HG02588 (cell line): ENCODE data around the gene ARHGAP27.
"Not testable (repeated sequence)": the region's sequence is repeated elsewhere in the genome, so short reads cannot be mapped to it uniquely, and the experiment has no call there.

ENCODE experiments used
- ATAC-seq: cut with Tn5 transposase; IDR thresholded peaks from one replicate; pipeline ENCODE4 v1.9.1; 2021; ENCODE audit warnings: mild to moderate bottlenecking, moderate library complexity; ENCODE audit not compliant: unreplicated experiment

Gene ARHGAP27, protein sequence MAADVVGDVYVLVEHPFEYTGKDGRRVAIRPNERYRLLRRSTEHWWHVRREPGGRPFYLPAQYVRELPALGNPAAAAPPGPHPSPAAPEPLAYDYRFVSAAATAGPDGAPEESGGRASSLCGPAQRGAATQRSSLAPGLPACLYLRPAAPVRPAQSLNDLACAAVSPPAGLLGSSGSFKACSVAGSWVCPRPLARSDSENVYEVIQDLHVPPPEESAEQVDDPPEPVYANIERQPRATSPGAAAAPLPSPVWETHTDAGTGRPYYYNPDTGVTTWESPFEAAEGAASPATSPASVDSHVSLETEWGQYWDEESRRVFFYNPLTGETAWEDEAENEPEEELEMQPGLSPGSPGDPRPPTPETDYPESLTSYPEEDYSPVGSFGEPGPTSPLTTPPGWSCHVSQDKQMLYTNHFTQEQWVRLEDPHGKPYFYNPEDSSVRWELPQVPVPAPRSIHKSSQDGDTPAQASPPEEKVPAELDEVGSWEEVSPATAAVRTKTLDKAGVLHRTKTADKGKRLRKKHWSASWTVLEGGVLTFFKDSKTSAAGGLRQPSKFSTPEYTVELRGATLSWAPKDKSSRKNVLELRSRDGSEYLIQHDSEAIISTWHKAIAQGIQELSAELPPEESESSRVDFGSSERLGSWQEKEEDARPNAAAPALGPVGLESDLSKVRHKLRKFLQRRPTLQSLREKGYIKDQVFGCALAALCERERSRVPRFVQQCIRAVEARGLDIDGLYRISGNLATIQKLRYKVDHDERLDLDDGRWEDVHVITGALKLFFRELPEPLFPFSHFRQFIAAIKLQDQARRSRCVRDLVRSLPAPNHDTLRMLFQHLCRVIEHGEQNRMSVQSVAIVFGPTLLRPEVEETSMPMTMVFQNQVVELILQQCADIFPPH

DNA sequence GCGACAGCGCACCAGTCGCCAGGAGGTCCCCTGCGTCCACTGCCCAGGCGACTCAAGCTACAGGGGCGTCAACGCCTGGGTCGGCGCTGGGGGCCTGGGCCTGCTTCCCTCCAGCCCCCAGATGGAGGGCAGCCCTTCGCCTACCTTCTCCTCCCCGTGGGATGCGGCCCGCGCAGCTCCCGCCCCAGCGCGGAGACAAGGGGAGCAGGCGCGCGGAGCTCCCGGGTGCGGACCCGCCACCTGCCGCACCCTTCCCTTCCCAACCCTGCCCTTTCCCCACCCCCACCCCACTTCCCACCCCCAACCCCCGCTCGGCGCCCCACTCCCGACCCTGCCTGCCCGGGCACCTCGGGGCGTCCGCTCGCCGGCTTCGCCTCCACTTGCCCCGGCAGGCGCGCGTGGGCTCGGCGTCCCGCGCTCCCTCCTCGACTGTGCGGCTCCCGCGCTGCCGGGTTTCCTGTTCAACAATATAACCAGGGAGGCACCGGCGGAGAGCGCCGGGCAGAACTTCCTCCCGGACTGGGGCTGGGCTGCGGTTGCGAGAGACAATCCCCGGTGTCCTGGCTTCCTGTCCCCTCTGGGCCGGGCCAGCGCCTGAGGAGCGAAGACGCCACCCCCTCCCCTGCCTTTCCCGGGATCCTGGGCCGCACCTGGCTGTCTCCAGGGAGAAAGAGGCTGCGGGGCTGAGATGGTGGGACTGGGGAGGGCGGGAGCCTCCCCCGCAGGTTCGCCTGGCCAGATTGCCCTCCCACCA is at the start of gene ARHGAP27:
Gene ARHGAP27, minus strand, starts transcription at position 466 of the 754 bp plus-strand sequence. CDS start 2,591 bp downstream, outside the sequence.
- ATAC-seq = no peak

DNA sequence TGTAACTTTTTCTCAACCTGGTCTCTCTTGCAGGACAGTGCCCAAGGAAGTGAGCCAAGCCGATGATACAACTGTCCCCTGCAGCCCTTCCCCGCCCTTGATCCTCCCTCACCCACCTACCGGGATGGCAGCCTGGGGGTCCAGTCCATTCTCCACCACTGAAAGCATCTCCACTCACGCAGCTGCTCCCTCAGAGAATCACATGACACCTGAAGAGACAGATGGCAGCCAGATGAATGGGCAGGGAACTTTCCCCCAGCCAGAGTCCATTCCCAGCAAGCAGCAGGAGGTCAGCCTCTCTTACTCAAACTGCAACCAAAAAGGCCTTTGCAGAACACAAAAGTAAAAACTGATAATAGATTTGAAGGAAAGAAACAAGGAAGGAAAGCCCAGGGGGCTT is 49.6 kb upstream of the ARHGAP27 start:
- ATAC-seq = not testable (repeated sequence)

DNA sequence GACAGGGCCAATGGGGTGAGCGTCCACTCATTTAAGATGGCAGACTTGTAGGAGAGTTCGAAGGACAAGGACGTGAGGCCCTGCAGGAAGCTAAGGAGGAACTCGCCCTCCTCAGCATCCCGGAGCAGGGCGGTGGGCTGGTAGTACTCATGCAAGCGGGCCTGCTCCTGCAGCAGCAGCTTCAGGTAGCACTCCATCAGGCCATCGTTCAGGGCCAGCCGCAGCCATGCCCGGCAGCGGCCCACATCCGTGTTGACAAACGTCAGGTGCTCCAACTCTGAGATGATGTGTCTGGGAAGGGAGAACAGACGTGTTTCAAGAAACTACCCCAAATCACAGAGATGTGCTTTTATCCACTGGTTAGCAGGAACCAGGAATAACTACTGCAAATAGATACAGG is 42.8 kb upstream of the ARHGAP27 start:
- ATAC-seq = not testable (repeated sequence)

DNA sequence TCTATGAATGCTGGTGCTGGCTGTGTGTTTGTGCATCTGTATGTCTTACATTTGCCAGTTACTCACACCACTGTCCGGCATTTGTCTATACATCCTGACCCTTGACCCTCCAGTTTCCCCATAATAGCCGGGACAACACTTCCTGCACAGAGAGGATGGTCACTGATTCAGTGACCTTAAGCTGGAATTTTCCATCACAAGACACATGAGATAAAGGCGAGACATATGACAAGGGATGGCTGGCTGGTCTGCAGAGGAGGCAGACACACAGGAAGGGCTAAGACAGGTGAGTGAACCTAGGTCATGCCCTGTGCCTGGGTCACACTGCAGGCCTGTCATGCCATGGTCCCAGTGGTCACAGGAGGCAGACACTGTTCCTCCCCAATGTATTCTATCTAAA is 39.6 kb upstream of the ARHGAP27 start:
- ATAC-seq = not testable (repeated sequence)

DNA sequence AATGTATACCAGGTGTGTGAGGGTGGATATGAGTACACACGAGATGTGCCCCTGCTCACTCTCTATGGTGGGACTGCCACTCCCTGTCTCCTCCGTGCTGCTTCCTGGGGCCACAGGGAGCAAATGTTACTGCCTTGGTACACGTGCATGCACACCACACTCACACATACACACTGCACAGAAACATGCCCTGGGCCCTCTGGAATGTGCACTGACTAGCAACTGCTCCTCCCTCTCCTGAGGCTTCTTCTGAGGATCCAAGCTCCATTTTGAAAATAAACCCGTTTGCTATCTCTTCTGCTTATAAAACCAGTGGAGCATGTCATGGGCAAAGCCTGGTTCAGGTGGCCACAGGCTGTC is 36.5 kb upstream of the ARHGAP27 start:
- ATAC-seq = not testable (repeated sequence)

DNA sequence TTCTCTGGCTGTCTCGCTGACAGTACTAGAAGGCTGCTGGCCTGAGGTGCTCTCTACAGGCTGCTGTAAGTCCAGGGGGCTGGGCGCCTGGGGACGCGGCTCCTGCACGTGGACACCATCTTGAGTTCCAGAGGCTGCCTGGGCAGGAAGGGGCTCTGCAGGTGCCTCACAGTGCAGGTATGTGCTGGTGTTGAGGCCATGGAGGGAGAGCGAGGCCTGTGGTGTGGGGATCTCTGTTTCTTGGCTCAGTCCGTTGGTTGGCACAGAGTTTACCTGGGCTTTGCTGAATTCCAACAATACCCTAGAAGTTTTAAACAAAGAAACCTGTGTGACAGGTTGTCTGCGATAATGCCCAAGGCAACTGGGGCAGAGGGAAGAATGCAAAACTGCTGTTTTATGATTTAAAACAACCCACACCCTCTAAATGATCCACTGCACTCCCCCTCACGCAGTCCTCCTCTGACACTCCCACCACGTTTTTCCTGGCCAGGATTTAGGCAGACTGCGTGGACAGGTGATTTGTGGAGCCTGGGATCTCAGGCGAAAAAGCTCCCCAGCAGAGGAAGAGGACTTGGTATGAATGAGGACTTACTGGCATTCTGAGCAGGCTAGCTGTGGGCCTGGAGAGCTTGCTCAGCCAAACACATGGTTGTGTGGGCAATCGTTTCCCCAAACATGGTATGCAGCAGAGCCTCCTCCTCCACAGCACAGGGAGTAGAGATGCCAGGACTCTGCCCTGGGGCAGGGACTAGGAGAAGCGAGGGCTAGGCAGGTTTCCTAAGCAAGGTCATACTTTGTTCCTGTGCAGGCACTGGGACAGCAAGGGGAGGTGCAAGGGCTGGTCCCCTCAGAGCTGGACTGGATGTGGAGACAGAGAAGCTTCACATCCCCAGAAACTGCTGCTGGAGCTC is 35.9 kb upstream of the ARHGAP27 start:
- ATAC-seq = not testable (repeated sequence)

DNA sequence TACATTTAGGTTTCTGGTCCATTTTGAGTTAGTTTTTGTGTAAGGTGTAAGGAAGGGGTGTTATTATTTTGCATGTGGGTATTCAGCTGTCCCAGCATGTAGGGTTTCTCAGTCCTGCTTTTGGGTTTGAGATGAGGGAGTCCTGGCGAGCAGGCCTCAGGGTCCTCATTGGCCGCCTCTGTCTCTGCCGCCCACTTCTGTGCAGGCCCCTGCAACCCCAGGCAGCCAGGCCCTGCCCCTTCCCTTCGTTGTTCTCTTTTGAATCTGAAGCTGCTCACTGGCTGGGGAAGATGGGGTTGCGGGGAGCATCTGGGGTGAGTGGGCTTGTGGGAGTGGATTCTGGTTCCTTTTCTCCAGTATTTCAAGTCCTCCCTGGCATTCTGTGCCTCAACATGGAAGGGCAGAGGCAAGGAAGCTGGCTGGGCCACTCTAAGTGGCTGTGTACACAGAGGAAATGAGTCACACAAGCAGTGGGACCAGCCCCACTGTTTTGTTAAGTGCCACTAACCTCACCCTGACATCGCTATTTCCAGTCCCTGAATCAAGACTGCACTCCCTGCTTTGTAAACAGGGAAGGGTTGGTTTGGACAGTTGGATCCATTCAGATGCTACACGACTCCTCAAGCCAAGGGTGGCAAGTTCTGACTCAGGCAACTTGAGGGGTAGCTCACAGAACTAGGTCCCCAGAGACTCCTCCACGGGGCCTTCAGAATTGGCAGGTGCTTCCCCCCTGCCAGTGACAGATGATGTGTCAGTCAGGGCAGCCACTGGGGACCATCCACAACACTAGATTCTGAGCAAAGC is 29.1 kb upstream of the ARHGAP27 start:
- ATAC-seq = peak; percentile 84

DNA sequence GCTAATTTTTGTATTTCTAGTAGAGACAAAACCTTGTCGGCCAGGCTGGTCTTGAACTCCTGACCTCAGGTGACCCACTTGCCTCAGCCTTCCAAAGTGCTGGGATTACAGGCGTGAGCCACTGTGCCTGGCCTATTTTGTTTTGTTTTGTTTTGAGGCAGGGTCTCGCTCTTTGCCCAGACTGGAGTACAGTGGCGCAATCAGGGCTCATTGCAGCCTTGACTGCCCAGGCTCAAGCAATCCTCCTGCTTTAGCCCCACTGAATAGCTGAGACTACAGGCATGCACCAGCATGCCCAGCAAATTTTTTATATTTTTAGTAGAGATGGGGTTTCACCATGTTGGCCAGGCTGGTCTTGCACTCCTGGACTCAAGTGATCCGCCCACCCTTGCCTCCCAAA is 27.8 kb upstream of the ARHGAP27 start:
- ATAC-seq = not testable (repeated sequence)

DNA sequence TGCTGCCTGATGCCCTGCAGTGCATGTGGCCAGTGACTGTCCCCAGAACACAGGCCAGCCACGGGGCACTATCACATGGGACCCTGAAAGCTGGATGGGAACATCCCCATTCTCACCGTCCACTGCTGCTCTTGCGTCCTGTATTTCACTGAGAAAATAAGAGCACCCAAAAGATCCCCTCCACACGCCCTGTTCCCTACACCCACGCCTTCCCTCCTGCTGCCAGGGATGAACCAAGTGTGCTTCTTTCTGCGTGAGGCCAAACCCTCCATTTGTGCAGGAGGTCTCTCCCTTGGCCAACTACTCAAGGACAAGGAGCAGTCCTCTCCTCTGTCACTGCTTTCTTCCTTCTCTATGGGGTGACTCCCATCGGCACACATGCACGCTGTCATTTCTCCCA is 21.7 kb upstream of the ARHGAP27 start:
- ATAC-seq = not testable (repeated sequence)

DNA sequence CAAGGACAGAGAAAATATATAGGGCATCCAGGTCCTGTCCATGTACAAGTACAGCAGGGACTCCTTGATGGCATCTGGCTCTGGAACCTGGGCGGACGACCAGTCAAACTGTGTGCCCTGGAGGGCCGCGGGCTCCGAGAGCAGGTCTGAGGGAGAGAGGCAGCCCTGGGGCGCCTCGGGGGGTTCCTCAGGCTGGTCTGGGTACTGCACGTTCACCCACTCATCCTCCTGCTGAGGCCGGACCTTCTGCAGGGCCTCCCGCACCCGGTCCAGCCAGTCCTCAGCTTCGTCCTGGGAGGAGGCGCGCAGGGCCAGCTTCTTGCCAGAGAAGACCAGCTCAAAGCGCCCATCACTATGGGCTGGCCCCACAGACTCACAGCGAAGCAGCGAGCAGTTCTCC is 21.1 kb upstream of the ARHGAP27 start:
- not testable (repeated sequence) for ATAC-seq

DNA sequence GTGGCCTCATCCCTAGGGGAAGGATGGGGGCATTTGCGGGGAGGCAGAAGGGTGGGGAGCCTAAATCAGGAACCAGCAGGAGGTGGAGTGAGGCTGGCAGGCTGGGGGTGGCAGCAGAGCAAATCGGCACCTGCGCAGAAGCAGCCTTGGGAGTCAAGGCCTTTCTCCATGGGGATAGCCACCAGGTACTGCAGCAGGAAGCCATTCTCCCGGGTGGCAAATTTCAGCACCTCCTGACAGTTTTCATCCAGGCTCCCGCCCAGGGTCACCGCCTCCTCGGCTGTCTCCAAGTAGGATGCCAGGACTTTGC is 20.5 kb upstream of the ARHGAP27 start:
- ATAC-seq = not testable (repeated sequence)

DNA sequence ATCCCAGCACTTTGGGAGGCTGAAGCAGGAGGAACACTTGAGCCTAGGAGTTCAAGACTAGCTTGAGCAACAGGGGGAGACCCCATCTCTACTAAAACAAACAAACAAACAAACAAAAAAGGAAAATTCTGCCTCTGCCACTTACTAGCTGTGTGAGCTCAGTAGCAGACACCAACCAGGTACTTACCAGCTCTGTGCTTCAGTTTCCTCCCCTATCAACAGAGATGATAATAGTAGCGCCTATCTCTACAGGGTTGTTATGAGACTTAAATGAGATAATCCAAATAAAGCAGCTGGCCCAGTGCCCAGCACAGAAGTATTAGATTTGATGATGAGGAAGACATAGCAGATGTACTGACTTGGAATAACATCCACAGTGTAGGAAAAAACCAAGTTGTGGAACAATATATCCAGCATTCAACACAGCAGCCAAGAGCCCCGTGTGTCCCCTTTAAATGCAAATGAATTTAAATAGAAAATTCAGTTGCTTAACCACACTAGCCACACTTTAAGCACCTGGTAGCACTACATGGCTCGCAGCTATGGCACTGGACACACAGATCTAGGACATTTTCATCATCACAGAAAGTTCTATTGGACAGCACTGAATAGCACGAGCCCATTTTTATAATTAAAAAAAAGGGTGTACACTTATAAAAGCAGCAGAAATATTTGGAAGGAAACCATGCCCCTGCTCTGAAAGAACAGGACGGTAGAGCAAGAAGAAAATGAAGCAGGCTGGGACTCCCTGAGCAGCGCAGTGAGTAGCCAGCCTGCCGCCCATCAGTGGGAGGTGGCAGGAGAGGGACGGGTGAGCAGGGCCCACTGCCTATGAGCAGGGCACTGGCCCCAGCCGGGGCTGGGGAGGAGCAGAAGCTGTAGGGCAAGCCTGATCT is 19.9 kb upstream of the ARHGAP27 start:
- not testable (repeated sequence) for ATAC-seq

DNA sequence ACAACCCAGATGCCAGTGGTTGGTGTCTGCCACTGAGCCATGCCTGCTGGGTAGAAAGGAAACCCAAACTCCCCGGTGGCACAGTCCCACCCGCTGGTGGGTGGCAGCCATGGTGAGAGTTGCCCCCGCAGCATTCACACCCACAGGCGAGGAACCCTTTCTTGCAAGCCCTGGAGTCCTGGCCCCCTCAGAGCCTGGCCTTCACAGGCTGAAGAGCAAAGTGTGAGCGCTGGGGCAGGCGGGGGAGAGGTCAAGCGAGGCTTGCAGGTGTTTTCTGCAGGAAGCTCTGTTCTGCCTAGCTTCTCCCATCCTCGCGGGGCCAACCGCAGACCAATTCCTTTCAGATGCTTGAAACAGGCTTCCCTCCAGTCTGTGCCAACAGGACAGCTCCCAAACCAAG is 19.0 kb upstream of the ARHGAP27 start:
- ATAC-seq = not testable (repeated sequence)

DNA sequence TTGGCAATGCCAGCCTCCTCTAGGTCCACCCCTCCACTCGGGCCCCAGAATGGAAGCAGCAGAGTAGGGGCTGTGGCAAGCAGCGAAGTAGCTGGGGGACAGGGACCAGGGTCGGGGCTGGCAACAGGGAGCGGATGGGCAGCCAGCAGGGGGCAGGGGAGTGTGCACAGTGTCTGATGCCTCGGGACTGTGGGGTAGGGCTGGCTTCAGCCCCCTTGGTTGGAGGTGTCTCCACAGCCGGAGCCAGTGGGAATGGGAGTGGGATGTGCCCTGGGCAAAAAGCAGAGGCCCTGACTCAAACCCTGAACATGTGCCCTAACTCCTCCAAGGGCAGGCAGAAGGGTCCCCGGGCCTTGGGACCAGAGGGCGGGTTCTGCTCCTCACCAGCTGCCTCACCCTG is 18.5 kb upstream of the ARHGAP27 start:
- ATAC-seq = no peak

DNA sequence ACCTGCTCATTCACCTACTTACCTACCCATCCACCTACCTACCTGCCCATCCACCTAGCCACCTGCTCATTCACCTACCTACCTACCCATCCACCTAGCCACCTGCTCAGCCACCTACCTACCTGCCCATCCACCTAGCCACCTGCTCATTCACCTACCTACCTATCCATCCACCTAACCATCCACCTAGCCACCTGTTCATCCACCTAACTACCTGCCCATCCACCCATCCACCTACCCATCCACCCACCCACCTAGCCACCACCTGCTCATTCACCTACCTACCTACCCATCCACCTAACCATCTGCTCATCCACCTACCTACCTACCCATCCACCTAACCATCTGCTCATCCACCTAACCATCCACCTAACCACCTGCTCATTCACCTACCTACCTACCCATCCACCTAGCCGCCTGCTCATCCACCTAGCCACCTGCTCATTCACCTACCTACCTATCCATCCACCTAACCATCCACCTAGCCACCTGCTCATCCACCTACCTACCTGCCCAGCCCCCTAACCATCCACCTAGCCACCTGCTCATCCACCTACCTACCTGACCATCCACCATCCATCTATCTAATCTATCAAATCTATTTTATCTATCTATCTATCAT is 17.1 kb upstream of the ARHGAP27 start:
- not testable (repeated sequence) for ATAC-seq

DNA sequence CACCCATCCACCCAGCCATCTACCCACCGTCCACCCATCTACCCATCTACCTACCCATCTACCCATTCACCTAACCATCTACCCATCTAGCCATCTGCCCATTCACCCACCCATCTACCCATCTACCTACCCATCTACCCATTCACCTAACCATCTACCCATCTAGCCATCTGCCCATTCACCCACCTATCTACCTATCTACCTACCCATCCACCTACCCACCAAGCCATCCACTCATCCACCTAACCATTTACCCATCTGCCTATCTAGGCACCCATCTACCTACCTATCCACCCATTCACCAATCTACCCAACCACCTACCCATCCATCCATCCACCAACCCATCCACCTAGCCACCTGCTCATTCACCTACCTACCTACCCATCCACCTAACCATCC is 16.6 kb upstream of the ARHGAP27 start:
- not testable (repeated sequence) for ATAC-seq

DNA sequence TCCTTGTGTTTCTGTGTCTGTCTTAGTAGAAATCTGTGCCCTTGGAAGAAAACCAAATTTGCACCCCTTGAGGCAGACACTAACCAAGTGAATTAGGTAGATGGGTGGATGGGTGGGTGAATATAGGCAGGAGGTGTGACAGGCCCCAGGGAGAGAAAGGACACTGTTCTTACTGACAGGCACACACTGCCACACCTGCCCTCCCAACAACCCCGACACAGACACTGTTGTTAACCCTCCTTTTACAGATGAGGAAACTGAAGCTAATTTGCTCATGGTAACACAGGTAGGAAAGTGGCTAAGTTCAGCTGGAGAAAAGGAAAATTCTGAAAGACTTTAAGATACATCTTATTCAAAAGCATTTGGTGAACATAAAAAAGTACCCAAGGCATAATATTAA is 15.8 kb upstream of the ARHGAP27 start:
- ATAC-seq = not testable (repeated sequence)

DNA sequence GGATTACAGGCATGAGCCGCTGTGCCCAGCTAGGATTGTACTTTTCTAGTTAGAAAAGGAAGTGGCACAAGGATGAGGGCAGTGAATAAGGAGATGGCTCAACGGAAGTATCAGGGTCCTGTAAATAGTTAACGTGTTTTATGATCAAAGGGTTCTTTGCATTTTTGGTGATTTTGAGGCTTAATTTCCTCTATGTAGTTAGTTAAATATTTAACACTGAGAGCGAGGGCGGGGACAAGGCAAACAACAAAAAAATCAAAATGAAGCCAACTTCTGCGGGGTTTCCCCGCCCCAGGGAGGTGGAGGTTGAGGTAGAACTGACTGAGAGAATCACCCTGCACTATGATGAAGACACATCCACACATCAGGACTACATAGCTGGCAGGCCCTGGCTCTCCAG is 15.4 kb upstream of the ARHGAP27 start:
- ATAC-seq = not testable (repeated sequence)
